AG10803 (cell line): Measurements from ENCODE around the gene ZNF853.
"Not testable (repeated sequence)": the region's sequence is repeated elsewhere in the genome, so short reads cannot be mapped to it uniquely, and the experiment has no call there.

Experiments
- DNase-seq: peaks from one replicate; pipeline ENCODE4 v3.0.0; 2010; ENCODE audit warnings: low read depth
- H3K4me3 ChIP-seq: 2 replicates; pipeline ENCODE4 v1.5.1; 2011; ENCODE audit warnings: mild to moderate bottlenecking, low read length, control low read depth
- CTCF ChIP-seq: conservative IDR thresholded peaks from 2 replicates; pipeline ENCODE4 v1.5.1; 2011; ENCODE audit warnings: mild to moderate bottlenecking, low read length, control low read depth, inconsistent platforms

ZNF853 gene

GRCh38 chr7:6614953-6615722 lies at the start of gene ZNF853:
TSS of gene ZNF853 (plus strand) at chr7:6615610. CDS start at chr7:6616175, 565 bp downstream.
- peak within 1 kb of the TSS; percentile 30 for H3K4me3 ChIP-seq
- DNase-seq: no peak
- TF ChIP-seq CTCF: no peak

- DNase-seq: no peak
- no peak for TF ChIP-seq CTCF
- H3K4me3 ChIP-seq: no peak overlapping the region
Observed at GRCh38 chr7:6565655-6566054, 49.8 kb upstream of the ZNF853 start.

GRCh38 chr7:6567886-6568285 lies 47.5 kb upstream of the ZNF853 start:
- no peak overlapping the region for H3K4me3 ChIP-seq
- no peak for DNase-seq
- TF ChIP-seq CTCF: no peak

- no peak for DNase-seq
- no peak overlapping the region for H3K4me3 ChIP-seq
Observed at GRCh38 chr7:6571160-6571779, 44.1 kb upstream of the ZNF853 start.

GRCh38 chr7:6575281-6576023 lies 40.0 kb upstream of the ZNF853 start:
- DNase-seq: no peak
- H3K4me3 ChIP-seq: no peak overlapping the region
- no peak for TF ChIP-seq CTCF

More at GRCh38 chr7:6571160-6571779, 44.1 kb upstream of the ZNF853 start:
- no peak for TF ChIP-seq CTCF

- peak overlapping the region; percentile 64 for H3K4me3 ChIP-seq
- DNase-seq: no peak
- no peak for TF ChIP-seq CTCF
Observed at GRCh38 chr7:6576024-6576866, 39.2 kb upstream of the ZNF853 start.

GRCh38 chr7:6576867-6577368 lies 38.5 kb upstream of the ZNF853 start:
- H3K4me3 ChIP-seq: peak overlapping the region; percentile 76
- DNase-seq: not testable (repeated sequence)
